CD4-positive, alpha-beta T cell treated with Interleukin-15 for 4 hours (primary cell): ENCODE measurements around the gene PTPRJ.

Experiments used
- DNase-seq: peaks from one replicate; pipeline ENCODE4 v3.0.0-alpha.2; 2020; ENCODE audit warnings: low spot score

Gene PTPRJ

GRCh38 chr11:48094643-48095339 is 114.4 kb downstream of the PTPRJ start:
- DNase-seq: no peak

GRCh38 chr11:48095779-48096470 is 115.6 kb downstream of the PTPRJ start:
- no peak for DNase-seq

DNA sequence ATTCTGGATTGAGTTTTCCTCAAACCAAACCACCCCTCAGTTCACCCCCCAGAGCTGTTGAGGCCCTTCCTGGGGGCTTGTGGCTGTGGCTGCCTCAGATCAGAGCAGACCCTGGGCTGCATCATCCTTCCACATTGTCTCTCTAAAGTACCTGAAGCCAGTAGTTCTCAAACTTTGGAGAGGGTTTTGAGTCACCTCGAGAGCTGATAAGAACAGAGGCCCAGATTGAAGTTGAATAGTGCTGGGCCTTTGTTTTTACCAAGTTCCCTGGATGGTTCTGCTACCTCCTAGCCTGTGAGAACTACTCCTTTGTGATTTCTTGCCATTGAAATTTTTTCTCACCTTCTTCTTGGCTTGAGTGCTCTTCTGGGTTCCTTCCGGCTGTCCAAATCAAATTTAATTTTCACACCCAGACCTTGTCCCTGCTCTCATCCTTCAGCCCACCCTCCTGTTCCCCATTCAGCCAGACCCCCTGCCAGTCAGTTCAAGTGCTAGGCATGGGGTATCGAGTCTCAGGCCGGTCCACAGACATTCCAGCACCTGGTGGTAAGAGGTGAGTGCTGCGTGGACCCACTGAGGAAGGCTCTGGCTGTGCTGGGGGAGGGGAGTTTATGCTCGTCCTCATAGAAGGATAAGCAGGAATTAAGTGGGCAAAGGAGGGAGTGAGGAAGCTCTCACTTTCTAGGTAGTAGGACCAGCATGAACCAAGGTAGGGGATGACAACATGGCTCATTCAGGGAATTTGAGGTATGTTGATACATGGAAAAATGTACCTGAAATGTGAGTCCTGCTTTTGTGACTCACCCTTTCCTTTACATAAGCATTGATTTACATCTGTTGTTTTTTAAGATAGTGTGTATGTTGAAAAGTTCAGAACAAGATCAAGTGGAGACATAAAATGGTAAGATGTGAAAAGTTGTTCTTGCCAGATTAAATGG is 116.5 kb downstream of the PTPRJ start:
- peak; percentile 13 for DNase-seq

DNA sequence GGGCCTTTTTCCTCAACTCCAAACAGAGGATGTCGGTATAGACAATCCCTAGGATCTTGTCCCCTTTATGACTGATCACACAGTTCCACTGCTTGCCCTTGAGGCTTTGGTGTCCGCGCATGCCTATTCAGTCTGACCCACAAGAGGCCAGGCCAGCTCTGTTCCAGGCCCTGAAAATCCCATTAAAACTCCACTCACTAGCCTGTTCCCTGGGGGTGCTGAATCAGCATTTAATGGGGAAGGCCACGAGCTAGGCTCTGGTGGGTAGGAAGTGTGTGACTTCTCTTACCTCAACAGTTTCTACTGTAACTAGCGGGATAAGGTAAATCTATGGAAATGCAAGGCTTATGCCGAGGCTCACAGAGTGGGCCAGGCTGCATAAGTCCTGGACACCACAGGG is 117.7 kb downstream of the PTPRJ start:
- no peak for DNase-seq

GRCh38 chr11:48099916-48100446 is 119.6 kb downstream of the PTPRJ start:
- no peak for DNase-seq

DNA sequence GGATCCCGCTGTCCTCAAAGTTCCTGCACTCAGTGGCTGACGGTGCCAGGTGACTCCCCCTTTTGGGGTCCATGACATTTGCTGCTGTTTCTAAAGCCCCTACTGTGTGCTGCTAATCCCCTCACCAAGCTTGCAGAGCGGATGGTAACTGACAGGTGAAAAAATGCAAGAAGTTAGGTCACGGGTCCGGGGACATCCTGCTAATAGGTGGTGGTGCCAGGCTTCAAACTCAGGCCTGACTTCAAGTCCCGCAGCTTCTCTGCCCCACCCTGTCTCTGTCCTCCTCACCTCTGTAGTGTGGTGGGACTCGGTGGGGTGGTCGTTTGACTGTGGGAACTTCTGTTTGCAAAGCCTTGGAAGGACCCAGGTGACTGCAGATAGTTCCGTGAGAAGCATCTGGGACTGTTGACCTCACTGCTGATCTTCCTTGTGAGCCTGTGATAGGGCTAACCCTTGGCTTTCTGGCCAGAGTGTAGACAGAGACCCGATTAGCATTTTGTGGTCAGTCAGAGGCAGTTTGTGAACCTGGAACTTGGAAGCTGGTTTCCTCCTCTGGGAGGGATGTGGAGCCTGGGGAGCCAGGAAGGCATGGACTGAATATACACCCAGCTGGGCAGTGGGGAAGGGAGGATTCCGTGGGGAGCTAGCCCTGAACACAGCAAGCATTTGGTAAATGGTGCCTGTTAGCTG is 120.8 kb downstream of the PTPRJ start:
- no peak for DNase-seq

- no peak for DNase-seq
Observed at GRCh38 chr11:48101958-48102357, 121.6 kb downstream of the PTPRJ start.

DNA sequence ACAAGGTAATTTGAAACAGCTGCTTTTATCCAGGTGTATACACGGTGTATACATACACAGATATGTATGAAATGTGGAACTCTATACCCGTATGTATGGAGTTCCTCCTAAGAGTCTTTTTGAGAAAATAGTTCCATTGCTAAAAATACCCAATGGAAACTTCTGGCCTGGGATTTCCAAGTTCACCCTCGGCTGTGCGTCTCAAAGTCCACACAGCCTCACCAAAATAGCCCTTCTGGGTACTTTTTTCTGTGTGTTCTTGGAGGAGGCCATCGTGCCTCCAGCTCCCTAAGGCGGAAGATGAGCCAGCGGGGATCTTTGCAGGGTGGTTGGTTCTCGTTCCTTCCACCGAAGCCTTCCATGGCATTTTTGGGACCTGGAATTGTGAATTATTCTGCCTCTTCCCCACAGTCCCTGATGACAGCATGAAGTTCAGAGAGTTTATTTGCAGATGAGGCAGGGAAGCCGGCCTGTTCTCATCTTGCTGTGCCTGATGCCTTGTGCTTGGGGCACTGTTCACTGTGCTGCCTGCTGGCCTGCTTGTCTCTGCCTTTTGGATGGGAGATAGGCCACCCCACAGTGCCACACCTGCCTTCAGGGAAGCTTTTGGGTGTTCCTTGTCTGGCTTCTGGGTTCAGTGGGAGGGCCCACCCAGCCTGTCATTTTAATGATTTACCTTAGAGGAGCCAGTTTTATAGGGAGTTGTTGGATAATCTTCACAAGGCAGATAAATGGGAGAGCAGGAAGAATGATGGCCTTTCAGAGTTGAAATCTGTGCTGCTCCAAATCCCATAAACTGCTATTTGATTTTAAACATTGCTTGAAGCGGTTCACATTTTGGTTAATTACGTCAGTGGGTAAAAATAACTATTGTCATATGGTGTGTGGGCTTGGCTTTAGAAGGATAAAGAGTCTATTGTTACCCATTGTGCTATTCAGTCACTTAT is 123.5 kb downstream of the PTPRJ start:
- DNase-seq: no peak

DNA sequence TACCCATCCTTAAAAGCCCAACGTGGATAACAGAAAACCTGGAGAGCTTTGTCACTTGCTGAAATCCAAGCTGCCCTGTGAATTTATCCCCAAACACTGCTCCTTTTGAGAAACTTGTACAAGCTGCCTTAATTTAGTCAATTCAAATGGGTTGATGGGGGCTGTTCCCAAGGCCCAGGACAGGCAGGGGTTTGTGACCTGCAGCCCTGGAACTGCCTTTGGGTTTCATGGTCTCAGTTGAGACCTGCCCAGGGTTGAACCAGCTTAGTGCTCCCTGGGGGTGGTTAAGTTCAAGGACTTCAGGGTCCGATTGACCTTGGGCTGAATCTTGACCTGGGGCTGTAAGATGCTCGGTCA is 124.2 kb downstream of the PTPRJ start:
- DNase-seq: no peak

DNA sequence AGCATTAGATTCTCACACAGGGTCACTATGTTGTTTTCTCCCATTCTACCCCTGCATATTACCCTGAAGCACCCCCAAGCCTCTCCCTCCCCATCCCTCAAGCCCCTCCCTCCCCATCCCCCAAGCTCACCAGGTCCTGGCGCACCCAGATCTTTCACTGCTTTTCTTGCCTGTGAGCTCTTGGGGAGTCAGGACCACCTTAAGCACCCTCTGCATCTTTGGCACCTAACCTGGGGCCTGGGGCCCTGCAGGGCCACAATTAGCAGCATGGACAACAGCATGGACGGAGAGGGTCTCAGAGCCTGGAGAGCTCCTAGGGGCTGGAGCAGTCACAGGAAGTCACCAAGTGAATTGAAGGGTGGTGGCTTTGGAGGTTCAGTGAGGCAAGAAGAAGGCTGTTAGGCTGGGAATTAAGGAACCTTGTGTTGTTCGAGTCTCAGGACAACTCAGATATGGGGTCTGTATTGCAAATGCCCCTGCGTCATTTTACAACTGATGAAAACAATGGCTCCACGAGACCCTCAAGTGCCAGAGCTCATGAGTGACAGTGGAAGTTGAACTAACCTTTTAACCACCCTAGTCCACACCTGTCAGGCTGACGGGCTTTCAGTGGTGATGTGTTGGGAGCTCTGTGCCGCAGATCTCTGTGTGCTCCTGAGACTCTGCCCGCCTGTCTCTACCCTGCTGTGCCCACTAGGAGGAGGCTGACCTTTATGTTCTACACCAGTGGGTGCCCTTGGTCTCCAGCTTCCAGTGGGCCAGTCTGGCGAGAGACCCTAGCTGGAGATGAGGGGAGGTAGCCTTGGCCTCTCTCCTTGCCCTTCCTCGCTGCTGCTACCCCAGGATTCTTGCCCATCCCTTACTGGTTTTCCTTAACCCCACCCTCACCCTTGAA is 125.0 kb downstream of the PTPRJ start:
- DNase-seq: no peak

DNA sequence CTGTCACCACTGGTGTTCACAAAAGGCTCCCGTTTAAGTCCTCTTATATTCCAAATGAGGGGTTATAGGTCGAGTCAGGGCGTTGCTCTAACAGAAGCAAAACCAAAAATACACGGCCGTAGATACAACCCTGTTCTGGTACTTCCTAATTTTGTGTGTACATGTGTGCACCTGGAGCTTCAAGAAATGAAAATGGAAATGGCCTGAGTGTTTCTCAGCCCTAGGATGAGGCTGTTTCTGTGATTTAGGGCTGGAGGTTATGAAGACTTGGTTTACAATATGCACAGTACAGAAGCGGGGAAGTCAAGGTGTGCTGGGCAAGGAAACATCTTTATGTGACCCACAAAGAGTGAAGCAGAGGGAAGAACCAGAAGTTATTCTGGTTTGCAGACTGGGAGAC is 125.8 kb downstream of the PTPRJ start:
- no peak for DNase-seq

DNA sequence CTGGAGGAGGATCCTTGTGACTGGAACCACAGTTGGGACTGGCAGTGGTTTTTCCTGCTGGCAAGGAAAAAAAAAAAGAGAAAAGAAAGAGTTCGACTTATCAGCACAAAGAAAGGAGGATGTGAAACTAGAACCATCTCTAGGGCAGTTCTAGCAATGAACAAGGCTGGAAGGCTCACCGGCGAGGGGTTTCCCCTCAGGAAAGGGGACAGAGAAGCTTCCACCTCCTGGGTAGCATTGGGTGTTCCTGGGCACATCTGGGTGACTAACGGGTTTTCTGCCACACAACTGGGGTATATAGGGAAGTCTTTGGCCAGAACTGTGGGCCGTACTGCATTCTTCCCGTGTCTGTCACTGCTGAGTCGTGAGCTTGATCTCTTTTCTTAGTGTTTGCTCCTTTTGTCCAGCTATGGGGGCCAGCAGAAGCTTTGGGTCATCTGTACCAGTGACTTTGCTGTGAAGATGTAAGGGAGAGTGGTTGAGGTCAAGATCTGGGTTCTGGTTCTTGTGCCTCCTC is 126.9 kb downstream of the PTPRJ start:
- DNase-seq: peak; percentile 27

GRCh38 chr11:48108231-48109045 is 128.1 kb downstream of the PTPRJ start:
- no peak for DNase-seq

- DNase-seq: peak; percentile 50
Observed at GRCh38 chr11:48109046-48109666, 128.8 kb downstream of the PTPRJ start.

DNA sequence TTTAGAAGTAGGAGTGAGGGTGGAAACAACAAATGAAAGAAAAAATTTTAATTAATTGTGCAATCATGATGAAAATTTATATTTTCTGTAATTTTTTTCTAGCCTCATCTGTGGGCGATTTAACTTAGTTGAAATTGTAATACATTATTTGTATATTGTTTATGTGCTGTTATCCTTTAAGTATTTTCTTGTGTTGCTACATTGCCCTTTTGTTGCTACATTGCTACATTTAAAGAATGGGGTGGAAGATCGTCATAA is 130.1 kb downstream of the PTPRJ start:
- DNase-seq: no peak

DNA sequence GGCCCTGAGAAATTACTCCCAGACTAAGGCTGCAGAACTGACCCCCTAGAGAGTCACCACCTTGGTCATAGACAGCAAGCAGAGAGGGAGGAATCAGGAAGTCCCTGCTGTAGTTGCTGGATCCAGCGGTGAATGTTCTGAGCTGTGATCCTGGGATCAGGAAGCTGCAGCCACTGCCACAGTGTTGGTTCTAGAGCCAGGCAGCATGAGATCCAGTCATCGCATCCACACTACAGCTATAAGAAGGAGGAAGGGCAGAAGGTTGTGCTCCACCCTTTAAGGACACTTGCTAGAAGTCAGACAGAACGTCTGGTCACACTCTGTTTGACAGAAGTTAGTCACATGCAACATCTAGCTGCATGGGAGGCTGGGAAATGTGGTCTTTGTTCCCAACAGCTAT is 131.5 kb downstream of the PTPRJ start:
- DNase-seq: no peak

- DNase-seq: no peak
Observed at GRCh38 chr11:48114740-48115139, 134.4 kb downstream of the PTPRJ start.

DNA sequence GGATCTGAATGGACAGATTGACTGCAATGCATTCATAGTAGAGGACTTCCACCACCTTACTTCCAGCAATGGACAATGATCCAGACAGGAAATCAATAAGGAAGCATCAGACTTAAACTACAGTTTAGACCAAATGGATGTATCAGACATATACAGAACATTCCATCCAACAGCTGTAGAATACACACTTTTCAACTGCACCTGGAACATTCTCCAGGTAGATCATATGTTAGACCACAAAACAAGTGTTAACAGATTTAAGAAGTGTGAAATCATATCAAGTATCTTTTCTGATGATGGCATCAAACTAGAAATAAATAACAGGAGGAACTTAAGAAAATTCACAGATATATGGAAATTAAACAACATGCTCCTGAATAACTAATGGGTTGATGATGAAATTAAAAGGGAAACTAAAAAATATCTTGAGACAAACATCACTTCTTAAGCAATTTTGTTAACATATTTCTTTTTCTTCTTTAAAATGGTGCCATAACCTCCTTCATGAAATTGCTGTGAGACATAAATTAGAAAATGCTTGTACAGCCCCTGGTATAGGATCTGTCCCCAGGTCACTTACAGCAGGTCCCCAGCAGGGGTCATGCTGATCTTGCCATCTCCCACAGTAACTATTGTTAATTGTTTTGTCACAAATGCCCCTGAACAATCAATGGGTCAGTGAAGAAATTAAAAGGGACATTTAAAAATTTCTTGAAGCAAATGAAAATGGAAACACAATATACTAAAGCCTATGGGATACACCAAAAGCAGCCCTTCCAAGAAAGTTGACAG is 136.3 kb downstream of the PTPRJ start:
- DNase-seq: no peak
